ENCODE results near the gene C9orf85.

DNA sequence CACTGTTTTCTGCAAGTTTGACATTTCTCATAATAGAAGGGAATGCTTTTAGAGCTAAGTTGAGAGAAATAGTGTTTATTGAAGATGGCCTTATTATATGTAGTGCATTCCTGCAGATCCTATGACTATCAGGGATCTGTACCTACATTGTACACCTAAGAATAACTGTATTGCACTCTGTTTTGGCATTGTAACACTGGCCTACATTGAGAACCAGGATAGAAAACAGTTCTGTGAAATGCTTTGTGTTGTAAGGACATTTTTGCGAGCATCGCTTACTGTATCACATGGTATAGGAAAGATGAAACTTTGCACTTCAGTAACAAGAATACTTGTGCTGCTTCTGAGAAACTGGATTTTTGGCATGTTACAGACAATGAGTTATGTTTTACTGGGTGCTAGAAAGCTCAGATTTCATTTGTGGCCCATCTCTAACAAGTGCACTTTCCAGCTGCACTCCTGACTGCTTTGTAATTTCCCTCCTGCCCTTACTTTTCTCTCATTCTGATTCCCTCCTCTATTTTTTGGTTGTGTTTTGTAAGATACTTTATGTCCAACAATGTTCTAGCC, 30.6 kb downstream of the C9orf85 start:
- TF ChIP-seq, protein P1, sequence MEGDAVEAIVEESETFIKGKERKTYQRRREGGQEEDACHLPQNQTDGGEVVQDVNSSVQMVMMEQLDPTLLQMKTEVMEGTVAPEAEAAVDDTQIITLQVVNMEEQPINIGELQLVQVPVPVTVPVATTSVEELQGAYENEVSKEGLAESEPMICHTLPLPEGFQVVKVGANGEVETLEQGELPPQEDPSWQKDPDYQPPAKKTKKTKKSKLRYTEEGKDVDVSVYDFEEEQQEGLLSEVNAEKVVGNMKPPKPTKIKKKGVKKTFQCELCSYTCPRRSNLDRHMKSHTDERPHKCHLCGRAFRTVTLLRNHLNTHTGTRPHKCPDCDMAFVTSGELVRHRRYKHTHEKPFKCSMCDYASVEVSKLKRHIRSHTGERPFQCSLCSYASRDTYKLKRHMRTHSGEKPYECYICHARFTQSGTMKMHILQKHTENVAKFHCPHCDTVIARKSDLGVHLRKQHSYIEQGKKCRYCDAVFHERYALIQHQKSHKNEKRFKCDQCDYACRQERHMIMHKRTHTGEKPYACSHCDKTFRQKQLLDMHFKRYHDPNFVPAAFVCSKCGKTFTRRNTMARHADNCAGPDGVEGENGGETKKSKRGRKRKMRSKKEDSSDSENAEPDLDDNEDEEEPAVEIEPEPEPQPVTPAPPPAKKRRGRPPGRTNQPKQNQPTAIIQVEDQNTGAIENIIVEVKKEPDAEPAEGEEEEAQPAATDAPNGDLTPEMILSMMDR (conservative IDR thresholded peaks at IDR 0.05; ENCODE audit: low read length): no peak
- no peak for TF ChIP-seq EZH2phosphoT487 (IDR thresholded peaks at IDR 0.05; ENCODE audit: borderline replicate concordance, low read depth, low read length)

Measured in OCI-LY7 (cell line).